GM12891 (cell line): ENCODE data around the gene ASTN2.

Experiments
- DNase-seq: peaks from one replicate; pipeline ENCODE4 v3.0.0; 2011; ENCODE audit warnings: low spot score; ENCODE audit not compliant: insufficient read length
- FAIRE-seq: peaks from 2 replicates; lab custom pipeline; 2011; peaks lifted over from hg19 to GRCh38; lab: Jason Lieb, UNC
- PAX5 ChIP-seq: IDR thresholded peaks from 2 replicates; pipeline ENCODE4 v1.6.1; 2011; ENCODE audit warnings: low read length, moderate library complexity, mild to moderate bottlenecking; ENCODE audit not compliant: insufficient read depth, severe bottlenecking
- POLR2A ChIP-seq: IDR thresholded peaks from 2 replicates; pipeline ENCODE4 v1.6.1; 2011; ENCODE audit warnings: low read depth, low read length, control low read depth
- POLR2AphosphoS5 ChIP-seq: IDR thresholded peaks from 2 replicates; pipeline ENCODE4 v1.6.1; 2011; ENCODE audit warnings: low read depth, low read length, control low read depth
- POU2F2 ChIP-seq: IDR thresholded peaks from 2 replicates; pipeline ENCODE4 v1.6.1; 2011; ENCODE audit warnings: low read depth, mild to moderate bottlenecking, control low read depth, low read length, moderate library complexity
- SPI1 ChIP-seq: IDR thresholded peaks from 2 replicates; pipeline ENCODE4 v1.6.1; 2011; ENCODE audit warnings: low read depth, low read length, control low read depth
- TAF1 ChIP-seq: IDR thresholded peaks from 2 replicates; pipeline ENCODE4 v1.6.1; 2011; ENCODE audit warnings: low read depth, low read length, control low read depth

ASTN2 gene

DNA sequence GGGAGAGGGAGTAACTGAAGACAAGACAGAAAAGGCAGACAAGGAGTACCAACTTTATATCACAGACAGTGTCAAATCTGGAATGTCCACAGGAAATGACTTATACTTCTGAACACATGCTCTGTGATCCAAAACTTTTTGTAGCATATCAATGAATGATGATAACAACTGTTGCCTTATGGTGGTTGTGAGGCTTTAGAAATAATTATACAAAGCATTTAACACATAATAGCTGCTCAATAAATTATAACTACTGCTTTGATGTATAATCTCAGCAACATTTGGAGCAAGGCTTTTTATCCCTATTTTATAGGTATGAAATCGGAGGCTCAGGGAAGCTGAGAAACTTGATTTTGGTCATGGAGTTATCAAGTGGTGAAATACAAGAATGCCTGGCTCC, 3.3 kb upstream of the ASTN2 start:
- DNase-seq (no peak), FAIRE-seq (no peak)
- TF ChIP-seq POLR2AphosphoS5 (no peak), SPI1 (no peak), POLR2A (no peak), POU2F2 (no peak), PAX5 (no peak), TAF1 (no peak)

DNA sequence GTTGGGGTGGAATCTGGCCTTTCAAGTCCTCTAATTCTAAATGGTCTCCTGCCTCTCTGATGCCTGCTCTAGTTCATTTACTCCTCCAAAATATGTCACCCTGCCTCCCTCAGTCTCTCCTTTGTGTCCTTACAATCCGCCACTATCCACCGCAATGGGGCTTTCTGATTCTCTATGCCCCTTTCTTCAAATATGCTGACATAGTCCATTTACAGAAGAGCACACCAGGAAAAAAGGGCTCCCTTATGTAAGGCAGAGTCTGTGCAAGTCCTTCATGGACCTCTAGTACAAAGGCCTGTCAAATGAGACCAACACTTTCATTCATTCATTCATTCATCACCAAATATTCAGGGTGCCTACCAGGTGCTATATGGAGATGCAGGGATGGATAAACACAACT, 2.0 kb upstream of the ASTN2 start:
- TF ChIP-seq POLR2A (no peak), PAX5 (no peak), TAF1 (no peak), SPI1 (no peak), POLR2AphosphoS5 (no peak), POU2F2 (no peak)

DNA sequence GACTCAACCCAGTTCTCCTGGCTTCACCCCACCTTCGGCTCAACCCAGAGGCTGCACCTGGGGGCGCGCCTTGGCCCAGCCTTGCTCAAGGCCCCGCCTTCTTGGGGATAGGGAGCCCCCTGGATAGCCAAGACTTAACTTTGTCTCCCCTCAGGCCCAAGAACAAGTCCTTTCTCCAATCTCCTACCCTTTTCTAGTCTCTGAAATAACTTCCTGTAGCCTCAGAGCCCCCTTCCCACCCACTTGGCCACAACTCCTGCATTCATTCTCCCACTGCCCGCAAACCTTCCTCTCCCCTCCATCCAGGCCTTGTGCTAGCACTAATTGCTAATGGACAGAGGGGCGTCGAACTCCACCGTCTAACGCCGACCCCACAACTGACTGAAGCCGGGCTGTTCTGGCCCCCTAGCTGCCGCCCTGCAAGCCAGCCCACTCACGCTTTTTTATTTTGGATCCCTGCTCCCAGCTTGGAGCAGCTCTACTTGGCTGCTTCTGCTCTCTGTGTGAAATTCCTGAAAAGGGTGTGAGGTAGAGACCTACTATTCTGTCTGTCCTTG, 579 bp upstream of the ASTN2 start:
- DNase-seq (no peak), FAIRE-seq (no peak)
- TF ChIP-seq PAX5 (no peak), TAF1 (no peak), POLR2A (no peak), POLR2AphosphoS5 (no peak), SPI1 (no peak), POU2F2 (no peak)

More for the DNA sequence above, 2.0 kb upstream of the ASTN2 start:
- DNase-seq: no peak
- no peak for FAIRE-seq

DNA sequence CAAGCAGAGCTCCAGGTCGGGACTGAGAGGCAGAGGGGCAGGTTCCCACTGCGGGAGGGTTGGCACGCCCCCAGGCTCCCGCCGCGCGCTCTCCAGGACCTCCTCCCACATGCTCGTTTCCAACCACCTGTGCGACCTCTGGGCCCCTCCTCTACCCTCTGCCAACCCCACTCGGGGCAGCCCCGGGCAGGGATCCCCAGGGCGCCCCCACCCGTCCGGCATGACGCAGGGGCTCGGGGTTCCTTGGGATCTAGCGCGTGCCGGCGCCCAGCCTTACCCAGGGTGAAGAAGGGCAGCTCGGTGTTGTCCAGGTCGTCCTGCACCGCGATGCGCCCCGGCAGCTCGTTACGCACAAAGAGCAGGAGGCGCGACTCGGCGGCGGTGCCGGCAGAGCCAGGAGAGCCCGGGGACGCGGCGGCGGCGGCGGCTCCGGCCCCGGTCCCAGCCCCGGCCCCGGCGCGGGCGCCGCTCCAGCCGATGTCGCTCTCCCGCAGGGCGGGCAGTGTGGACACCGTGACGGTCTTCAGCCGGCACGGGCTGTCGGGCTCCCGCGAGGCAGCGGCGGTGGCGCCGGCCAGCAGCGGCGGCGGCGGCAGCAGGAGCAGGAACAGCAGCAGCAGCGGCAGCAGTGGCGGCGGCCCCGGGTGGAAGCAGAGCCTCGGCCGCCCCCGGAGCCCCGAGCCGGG, 494 bp downstream of the ASTN2 start:
- no peak for TF ChIP-seq POLR2A
- no peak for TF ChIP-seq PAX5
- no peak for TF ChIP-seq TAF1
- TF ChIP-seq SPI1: no peak
- no peak for TF ChIP-seq POU2F2
- no peak for TF ChIP-seq POLR2AphosphoS5
- FAIRE-seq (no peak), DNase-seq (peak; percentile 30)

DNA sequence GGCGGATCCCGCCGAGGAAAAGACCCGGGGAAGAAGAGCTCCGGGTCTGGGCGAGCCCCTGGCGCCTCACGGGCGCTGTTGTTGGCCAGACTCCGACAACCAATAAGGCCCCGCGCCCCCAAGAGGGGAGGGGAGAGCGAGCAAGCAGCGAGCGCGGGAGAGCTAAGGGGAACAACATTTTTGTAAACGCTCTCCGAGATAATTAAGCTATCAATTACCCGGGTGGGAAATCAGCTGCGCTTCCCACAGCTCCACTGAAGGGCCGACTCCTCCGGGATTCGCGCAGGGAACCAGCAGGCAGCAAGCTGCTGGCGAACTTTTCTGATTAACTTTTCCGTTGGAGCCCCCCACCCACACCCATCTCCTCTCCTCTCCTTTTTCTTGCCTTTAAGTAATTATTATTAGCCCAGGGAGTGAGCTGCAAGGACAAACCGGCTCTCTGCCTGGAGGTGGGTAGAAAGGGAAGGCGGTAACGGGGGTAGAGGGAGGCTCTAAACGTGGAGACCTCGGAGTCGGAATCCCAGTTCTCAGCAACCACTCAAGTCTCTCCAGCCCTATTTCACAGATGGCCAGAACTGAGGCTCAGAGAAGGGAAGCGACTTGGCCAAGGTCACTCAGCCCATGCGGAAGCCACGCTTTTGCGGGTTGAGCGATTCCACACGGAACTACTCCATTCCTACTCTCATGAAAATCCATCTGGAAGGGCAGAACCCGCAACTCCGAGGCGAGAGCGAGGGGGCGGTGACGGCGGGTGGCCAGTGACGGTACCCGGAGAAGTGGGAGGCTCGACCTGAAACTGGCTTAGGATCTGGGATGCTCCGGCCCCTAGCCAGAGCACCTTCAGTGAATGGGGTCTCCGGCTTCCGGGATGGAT, 1.3 kb downstream of the ASTN2 start:
- FAIRE-seq (no peak), DNase-seq (peak; percentile 26)
- TF ChIP-seq SPI1: no peak
- no peak for TF ChIP-seq PAX5
- TF ChIP-seq POU2F2: no peak
- no peak for TF ChIP-seq POLR2A
- no peak for TF ChIP-seq TAF1
- TF ChIP-seq POLR2AphosphoS5: no peak

DNA sequence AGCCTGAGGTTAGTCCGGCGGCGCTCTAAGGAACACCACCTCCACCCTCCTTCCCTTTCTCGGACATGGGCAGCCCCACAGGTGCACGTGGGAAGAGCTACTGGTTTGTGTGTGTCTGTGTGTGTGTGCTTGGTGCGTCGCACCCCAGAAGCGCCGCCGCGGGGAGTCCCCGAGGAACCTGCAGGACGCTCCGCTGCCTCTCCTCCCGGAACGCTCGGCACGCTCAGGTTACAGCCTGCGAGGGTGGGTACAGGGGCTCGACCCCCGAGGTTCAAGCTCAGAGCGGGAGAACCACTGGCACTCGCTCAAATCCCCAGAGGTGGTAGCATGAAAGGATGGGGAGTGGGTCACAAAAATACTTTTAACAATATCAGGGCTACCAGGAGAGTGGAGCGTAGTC, 2.0 kb downstream of the ASTN2 start:
- DNase-seq: peak; percentile 14
- TF ChIP-seq SPI1: no peak
- TF ChIP-seq PAX5: no peak
- no peak for TF ChIP-seq TAF1
- TF ChIP-seq POU2F2: no peak
- no peak for TF ChIP-seq POLR2A
- TF ChIP-seq POLR2AphosphoS5: no peak

DNA sequence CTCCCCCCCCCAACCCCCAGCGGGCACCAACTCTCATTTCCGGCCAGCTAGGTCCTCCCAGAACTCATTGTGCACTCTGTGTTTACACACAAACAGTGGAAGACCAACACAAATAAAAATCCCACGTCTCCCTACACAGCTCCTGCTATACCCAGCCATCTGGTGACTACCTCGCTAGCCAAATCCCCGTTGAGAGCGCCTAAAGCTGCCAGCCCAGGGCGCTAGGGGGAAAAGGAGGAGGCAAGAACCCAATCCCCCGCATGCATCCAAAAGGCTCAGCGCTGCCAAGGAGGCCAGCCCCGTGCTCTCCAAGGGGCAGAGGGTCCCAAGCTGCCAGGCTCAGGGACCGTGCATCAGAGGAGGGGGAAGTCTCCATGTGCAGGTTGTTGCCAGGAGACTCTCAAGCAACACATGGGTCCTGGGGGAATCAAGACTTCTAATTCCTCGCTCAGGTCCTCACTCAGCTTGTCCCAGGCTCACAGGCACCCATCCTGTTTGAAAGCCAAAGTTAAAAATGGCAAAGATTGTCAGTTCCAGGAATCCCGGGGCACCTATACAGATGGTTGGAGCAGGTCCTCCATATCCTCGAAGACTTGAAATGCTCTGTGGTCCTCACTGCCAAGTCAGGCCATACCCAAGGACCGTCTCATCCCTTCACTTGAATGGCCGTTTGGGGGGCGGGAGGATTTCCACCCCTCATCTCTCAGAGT, 2.7 kb downstream of the ASTN2 start:
- TF ChIP-seq TAF1 (no peak), PAX5 (no peak), POLR2AphosphoS5 (no peak), POU2F2 (no peak), SPI1 (no peak), POLR2A (no peak)
- no peak for FAIRE-seq
- DNase-seq: no peak

More for the DNA sequence above, 2.0 kb downstream of the ASTN2 start:
- FAIRE-seq: no peak

DNA sequence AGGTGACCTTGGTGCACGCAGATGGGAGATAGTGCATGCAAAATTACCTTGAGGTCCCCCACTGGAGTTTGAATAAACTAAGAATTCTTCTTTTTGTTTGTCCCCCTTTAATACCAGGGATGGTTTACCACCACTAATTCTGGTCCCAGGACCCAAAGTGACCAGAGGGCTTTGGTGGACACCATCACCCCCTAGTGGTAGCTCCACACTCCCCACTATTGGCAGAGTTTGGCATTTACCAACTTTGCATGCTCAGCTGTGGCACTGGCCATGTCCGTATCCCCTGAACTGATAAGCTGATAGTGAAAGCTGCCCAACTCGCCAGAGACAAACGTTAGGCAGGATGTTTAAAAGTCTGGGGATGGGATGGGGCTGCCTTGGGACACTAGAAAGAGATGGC, 3.3 kb downstream of the ASTN2 start:
- TF ChIP-seq POLR2AphosphoS5 (no peak), PAX5 (no peak), TAF1 (no peak), POLR2A (no peak), SPI1 (no peak), POU2F2 (no peak)
- DNase-seq: peak; percentile 24
- FAIRE-seq: no peak

DNA sequence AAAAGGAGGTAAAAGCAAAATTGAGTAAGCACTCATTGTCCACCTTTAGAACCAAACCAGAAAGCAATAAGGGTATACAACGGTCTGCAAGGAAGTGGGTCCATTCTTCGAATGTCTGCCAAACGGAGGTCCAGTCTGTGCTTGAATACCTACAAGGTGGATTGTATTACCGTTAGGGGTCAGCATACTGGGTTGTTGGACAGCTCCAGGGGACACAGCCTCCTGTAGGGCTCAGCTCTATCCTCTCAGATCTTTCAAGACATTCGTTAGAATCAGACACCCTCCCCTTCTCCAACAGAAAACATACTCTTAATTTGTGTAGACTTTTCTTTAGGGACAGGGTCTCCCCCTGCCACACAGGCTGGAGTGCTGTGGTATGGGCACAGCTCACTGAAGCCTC, 5.5 kb downstream of the ASTN2 start:
- no peak for FAIRE-seq
- no peak for TF ChIP-seq PAX5
- no peak for TF ChIP-seq POU2F2
- TF ChIP-seq SPI1: no peak
- no peak for DNase-seq
